ENCODE measurements around the gene RHNO1.

RHNO1 gene

GRCh38 chr12:2904260-2904659 is 27.2 kb downstream of the RHNO1 start:
- no peak for DNase-seq

GRCh38 chr12:2912216-2912575 is 35.2 kb downstream of the RHNO1 start:
- DNase-seq, result no peak

GRCh38 chr12:2919249-2919648 is 42.2 kb downstream of the RHNO1 start:
- DNase-seq, result no peak

GRCh38 chr12:2922329-2922728 is 45.3 kb downstream of the RHNO1 start:
- DNase-seq, result no peak

- no peak for DNase-seq
These were observed 46.0 kb downstream of the RHNO1 start for GRCh38 chr12:2923057-2923456.

GRCh38 chr12:2924019-2924418 is 47.0 kb downstream of the RHNO1 start:
- DNase-seq, result peak; percentile 53

- no peak for DNase-seq
These were observed 48.4 kb downstream of the RHNO1 start for GRCh38 chr12:2925322-2925995.

- no peak for DNase-seq
These were observed 53.8 kb downstream of the RHNO1 start for GRCh38 chr12:2930865-2931264.

- no peak for DNase-seq
These were observed 56.6 kb downstream of the RHNO1 start for GRCh38 chr12:2933586-2933985.

- DNase-seq, result no peak
These were observed 57.3 kb downstream of the RHNO1 start for GRCh38 chr12:2934371-2934770.

- DNase-seq, result no peak
These were observed 59.3 kb downstream of the RHNO1 start for GRCh38 chr12:2936301-2936700.

- no peak for DNase-seq
These were observed 60.5 kb downstream of the RHNO1 start for GRCh38 chr12:2937500-2937899.

Data from NCI-H226 (cell line).